GM23338 (cell line): ENCODE results near the gene PROKR1. TPM values are rescaled to one million over a fixed set of nuclear protein-coding genes. Genes with fewer than 3 reads are reported as not detected.
"Not testable (repeated sequence)": the region's sequence is repeated elsewhere in the genome, so short reads cannot be mapped to it uniquely, and the experiment has no call there.

Source experiments
- ATAC-seq: fragments of 200-7000 bp; cut with Tn5 transposase; 3 replicates; pipeline ENCODE4 v1.9.1; 2020
- DNase-seq: peaks from one replicate; pipeline ENCODE4 v3.0.0-alpha.2; 2015; ENCODE audit warnings: low spot score
- H2AFZ ChIP-seq: fragments of 200-600 bp; sonication (generic); 2 replicates; pipeline ENCODE4 v1.8.0; 2016; ENCODE audit warnings: antibody characterized with exemption, mild to moderate bottlenecking, moderate library complexity
- H3F3A ChIP-seq: fragments of 200-600 bp; sonication (generic); replicated peaks from 2 replicates; pipeline ENCODE4 v1.8.0; 2017; ENCODE audit warnings: antibody characterized with exemption, mixed run types, low read depth
- H3K27ac ChIP-seq: fragments of 200-600 bp; sonication (generic); 2 replicates; pipeline ENCODE4 v1.6.1; 2016; ENCODE audit warnings: low read depth
- H3K27me3 ChIP-seq: fragments of 200-600 bp; sonication (generic); 2 replicates; pipeline ENCODE4 v1.8.0; 2016; ENCODE audit warnings: mild to moderate bottlenecking, mixed run types, moderate library complexity; ENCODE audit not compliant: insufficient read depth
- H3K36me3 ChIP-seq: fragments of 200-600 bp; sonication (generic); 2 replicates; pipeline ENCODE4 v1.8.0; 2016; ENCODE audit warnings: mild to moderate bottlenecking; ENCODE audit not compliant: insufficient read depth
- H3K4me1 ChIP-seq: fragments of 200-600 bp; sonication (generic); 2 replicates; pipeline ENCODE4 v1.8.0; 2016; ENCODE audit warnings: mild to moderate bottlenecking, moderate library complexity; ENCODE audit not compliant: insufficient read depth
- H3K4me2 ChIP-seq: fragments of 200-600 bp; sonication (generic); 2 replicates; pipeline ENCODE4 v1.7.1; 2017; ENCODE audit warnings: mixed run types
- H3K4me3 ChIP-seq: fragments of 200-600 bp; sonication (generic); 2 replicates; pipeline ENCODE4 v1.6.1; 2016; ENCODE audit warnings: mixed run types
- H3K79me2 ChIP-seq: fragments of 200-600 bp; sonication (generic); replicated peaks from 2 replicates; pipeline ENCODE4 v1.8.0; 2017; ENCODE audit warnings: mild to moderate bottlenecking; ENCODE audit not compliant: insufficient read depth
- H3K9me2 ChIP-seq: fragments of 200-600 bp; sonication (generic); 2 replicates; pipeline ENCODE4 v1.8.0; 2017; ENCODE audit not compliant: insufficient read depth
- H4K20me1 ChIP-seq: fragments of 200-600 bp; sonication (generic); replicated peaks from 2 replicates; pipeline ENCODE4 v1.8.0; 2017; ENCODE audit warnings: mild to moderate bottlenecking; ENCODE audit not compliant: insufficient read depth
- H3K27ac Mint-ChIP-seq: 2 replicates; pipeline ENCODE4 v1.8.0; 2020; ENCODE audit warnings: inconsistent platforms, mild to moderate bottlenecking, moderate library complexity, mixed read lengths
- H3K27me3 Mint-ChIP-seq: 3 replicates; pipeline ENCODE4 v1.8.0; 2022; ENCODE audit warnings: low read depth, mild to moderate bottlenecking, moderate library complexity, mixed read lengths, inconsistent platforms; ENCODE audit not compliant: insufficient read depth, poor library complexity
- H3K36me3 Mint-ChIP-seq: 3 replicates; pipeline ENCODE4 v1.8.0; 2021; ENCODE audit warnings: low read depth, mild to moderate bottlenecking, inconsistent platforms, moderate library complexity, mixed read lengths
- H3K4me1 Mint-ChIP-seq: 3 replicates; pipeline ENCODE4 v1.8.0; 2020; ENCODE audit warnings: mild to moderate bottlenecking, inconsistent platforms, mixed read lengths
- H3K4me3 Mint-ChIP-seq: 3 replicates; pipeline ENCODE4 v1.8.0; 2021; ENCODE audit warnings: moderate library complexity, mild to moderate bottlenecking, inconsistent platforms, mixed read lengths
- H3K9me3 Mint-ChIP-seq: 3 replicates; pipeline ENCODE4 v1.8.0; 2020; ENCODE audit warnings: moderate library complexity, mild to moderate bottlenecking, inconsistent platforms, mixed read lengths
- CTCF ChIP-seq, 2 experiments: fragments of 200-600 bp in 1 of 2; sonication (generic) in 1 of 2; conservative IDR thresholded peaks; 2 replicates each; pipeline versions ENCODE4 v1.5.1 to v1.6.1; 2016 to 2017; ENCODE audit warnings: antibody characterized with exemption in 2 of 2, low read depth in 2 of 2, mild to moderate bottlenecking in 2 of 2, moderate library complexity in 1 of 2
- ETS1 ChIP-seq: IDR thresholded peaks from 2 replicates; pipeline ENCODE4 v1.6.1; 2016; ENCODE audit warnings: antibody characterized with exemption
- EZH2 ChIP-seq: fragments of 200-600 bp; sonication (generic); IDR thresholded peaks from one replicate; pipeline ENCODE4 v1.8.0; 2017; ENCODE audit warnings: antibody characterized with exemption, mild to moderate bottlenecking, low read depth; ENCODE audit not compliant: unreplicated experiment
- EZH2phosphoT487 ChIP-seq: fragments of 200-600 bp; sonication (generic); IDR thresholded peaks from one replicate; pipeline ENCODE4 v1.8.1; 2018; ENCODE audit warnings: antibody characterized with exemption; ENCODE audit not compliant: unreplicated experiment
- JUNB ChIP-seq: IDR thresholded peaks from one replicate; pipeline ENCODE4 v1.6.1; 2016; ENCODE audit warnings: antibody characterized with exemption; ENCODE audit not compliant: unreplicated experiment
- NANOG ChIP-seq: IDR thresholded peaks from 2 replicates; pipeline ENCODE4 v1.6.1; 2016; ENCODE audit warnings: antibody characterized with exemption, borderline replicate concordance
- POLR2AphosphoS5 ChIP-seq: IDR thresholded peaks from 2 replicates; pipeline ENCODE4 v1.6.1; 2016; ENCODE audit warnings: antibody characterized with exemption, low read depth
- REST ChIP-seq: IDR thresholded peaks from one replicate; pipeline ENCODE4 v1.6.1; 2018; ENCODE audit warnings: antibody characterized with exemption; ENCODE audit not compliant: unreplicated experiment
- STAT1 ChIP-seq: IDR thresholded peaks from one replicate; pipeline ENCODE4 v1.6.1; 2016; ENCODE audit warnings: antibody characterized with exemption; ENCODE audit not compliant: unreplicated experiment
- ZNF114 ChIP-seq: fragments of 250-450 bp; sonication (Bioruptor Pico); IDR thresholded peaks from 2 replicates; pipeline ENCODE4 v1.5.0; 2020; ENCODE audit warnings: mild to moderate bottlenecking, moderate library complexity
- ZNF331 ChIP-seq: fragments of 250-450 bp; sonication (Bioruptor Pico); IDR thresholded peaks from 2 replicates; pipeline ENCODE4 v1.5.0; 2020; ENCODE audit warnings: low read depth, mild to moderate bottlenecking, moderate library complexity
- polyA plus RNA-seq: library from polyadenylated mRNA; unstranded; fragments of >200 nt; fragmentation: Nextera tagmentation; extraction: Ambion mirVana; gene quantifications from 2 replicates; pipeline ENCODE4 v1.2.1, GENCODE V29; 2016
- total RNA-seq: library from RNA; depleted of rRNA; stranded (reverse); fragments of >200 nt; shearing (Covaris generic); gene quantifications from 2 replicates; pipeline ENCODE4 v1.2.3, GENCODE V29; 2014

PROKR1 gene
- total and polyA plus RNA-seq, 2 experiments from 2014 or later = 0.61 to 5.3 TPM

GRCh38 chr2:68600495-68600894 is 42.9 kb upstream of the PROKR1 start:
- not testable (repeated sequence) for H4K20me1 ChIP-seq, H3K27me3 ChIP-seq, H3K27me3 Mint-ChIP-seq, ATAC-seq, H3K4me3 Mint-ChIP-seq, H3F3A ChIP-seq, DNase-seq, H3K27ac ChIP-seq, H3K4me3 ChIP-seq, H3K36me3 ChIP-seq, H3K27ac Mint-ChIP-seq, H3K4me2 ChIP-seq, H3K9me2 ChIP-seq, H3K4me1 Mint-ChIP-seq, H3K79me2 ChIP-seq, H2AFZ ChIP-seq, H3K4me1 ChIP-seq
- peaks cover 49% of the 10 kb centered on the region for H3K9me3 Mint-ChIP-seq
- peaks cover 16% of the 10 kb centered on the region; the same call in 2 of the 3 replicates for H3K36me3 Mint-ChIP-seq

- no peaks in the 10 kb centered on the region for H4K20me1 ChIP-seq
- H3K9me2 ChIP-seq = no peaks in the 10 kb centered on the region
- peaks cover 49% of the 10 kb centered on the region for H3K9me3 Mint-ChIP-seq
- H3K4me3 Mint-ChIP-seq = no peak overlapping the region
- peaks cover 14% of the 10 kb centered on the region; the same call in 2 of the 3 replicates for H3K36me3 Mint-ChIP-seq
- no peaks in the 10 kb centered on the region for H3K36me3 ChIP-seq
- no peak overlapping the region for H3K27ac ChIP-seq
- no peak for DNase-seq
- no peaks in the 10 kb centered on the region for H3K27me3 Mint-ChIP-seq
- H3K79me2 ChIP-seq = no peaks in the 10 kb centered on the region
- H3K4me2 ChIP-seq = no peak overlapping the region
- no peak overlapping the region for H3K27ac Mint-ChIP-seq
- no peaks in the 10 kb centered on the region for H3F3A ChIP-seq
- ATAC-seq = no peak
- H3K4me3 ChIP-seq = no peak overlapping the region
- H2AFZ ChIP-seq = no peak overlapping the region
- no peaks in the 10 kb centered on the region for H3K4me1 ChIP-seq
- H3K27me3 ChIP-seq = no peaks in the 10 kb centered on the region
- H3K4me1 Mint-ChIP-seq = no peaks in the 10 kb centered on the region
- TF ChIP-seq ZNF114 (CRISPR knock-in tag) = no peak
- TF ChIP-seq EZH2 = no peak
- TF ChIP-seq CTCF (conservative IDR thresholded peaks at IDR 0.05; ENCODE audit: low read depth in 2 of 2) = no peak
- TF ChIP-seq REST = no peak
- no peak for TF ChIP-seq JUNB
- TF ChIP-seq NANOG = no peak
- TF ChIP-seq EZH2phosphoT487 = no peak
- no peak for TF ChIP-seq ETS1
- TF ChIP-seq STAT1 = no peak
- no peak for TF ChIP-seq POLR2AphosphoS5
- no peak for TF ChIP-seq ZNF331
Observed at GRCh38 chr2:68603059-68603458, 40.3 kb upstream of the PROKR1 start.
